Measurements from ENCODE around the gene MBNL1. TPM values are rescaled to one million over a fixed set of nuclear protein-coding genes. Genes with fewer than 3 reads are reported as not detected.
A peak's percentile ranks its signal among the peaks of the same experiment; 100 is the strongest.
"Not testable (repeated sequence)": the region's sequence is repeated elsewhere in the genome, so short reads cannot be mapped to it uniquely, and the experiment has no call there.

MBNL1 gene
- total RNA-seq, 2 donors from 2014 or later, result 1.3 to 4.9 TPM

GRCh38 chr3:152394246-152394645, 125.5 kb downstream of the MBNL1 start:
- H3K4me1 Mint-ChIP-seq, result no peaks in the 10 kb centered on the region
- Histone ChIP-seq H3K4me3 (ENCODE audit: low read length) (no peak overlapping the region), H3K9ac (ENCODE audit: extremely low read depth, low read length, poor library complexity, severe bottlenecking) (no peak overlapping the region), H3K36me3 (ENCODE audit: control insufficient read depth, insufficient read depth, low read length) (no peaks in the 10 kb centered on the region), H3K9me3 (ENCODE audit: control insufficient read depth, low read length) (no peaks in the 10 kb centered on the region), H3K27ac (ENCODE audit: low read depth, low read length) (no peak overlapping the region), H3K4me1 (ENCODE audit: control insufficient read depth, insufficient read depth, low read length) (no peaks in the 10 kb centered on the region), H3K27me3 (ENCODE audit: control insufficient read depth, insufficient read depth, low read length, poor library complexity, severe bottlenecking) (no peaks in the 10 kb centered on the region)
- TF ChIP-seq CTCF (conservative IDR thresholded peaks at IDR 0.05), result no peak
- no peak overlapping the region for H3K27ac Mint-ChIP-seq
- 83 to 97% methylated on average over 1 of the region's 1 CpG for WGBS, 2 experiments (ENCODE audit: insufficient coverage in 1 of 2, insufficient read length in 1 of 2)
- H3K27me3 Mint-ChIP-seq (ENCODE audit: insufficient read depth), result no peaks in the 10 kb centered on the region
- H3K9me3 Mint-ChIP-seq, result no peaks in the 10 kb centered on the region
- no peak for DNase-seq
- H3K36me3 Mint-ChIP-seq (ENCODE audit: low read depth), result no peaks in the 10 kb centered on the region
- H3K4me3 Mint-ChIP-seq, result no peak overlapping the region

DNA sequence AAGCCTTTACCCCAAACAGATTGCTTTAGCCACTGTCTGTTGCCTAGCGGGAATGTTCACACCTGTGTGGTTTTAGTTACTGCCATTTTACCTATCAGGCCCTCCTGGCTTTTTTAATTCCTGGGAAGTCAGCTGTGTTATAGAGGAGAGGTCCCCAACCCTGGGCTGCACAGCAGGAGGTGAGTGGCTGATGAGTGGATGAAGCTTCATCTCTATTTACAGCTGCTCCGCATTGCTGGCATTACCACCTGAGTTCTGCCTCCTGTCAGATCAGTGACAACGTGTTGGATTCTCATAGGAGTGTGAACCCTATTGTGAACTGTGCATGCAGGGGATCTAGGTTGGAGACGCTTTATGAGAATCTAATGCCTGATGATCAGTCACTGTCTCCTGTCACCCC, 127.0 kb downstream of the MBNL1 start:
- Mint-ChIP-seq H3K4me3 (no peak overlapping the region), H3K9me3 (no peaks in the 10 kb centered on the region), H3K27ac (no peak overlapping the region), H3K27me3 (ENCODE audit: insufficient read depth) (no peaks in the 10 kb centered on the region), H3K36me3 (ENCODE audit: low read depth) (no peaks in the 10 kb centered on the region), H3K4me1 (peaks cover 5% of the 10 kb centered on the region)
- H3K27ac ChIP-seq (ENCODE audit: low read depth, low read length), result no peak overlapping the region
- no peaks in the 10 kb centered on the region for H3K36me3 ChIP-seq (ENCODE audit: control insufficient read depth, insufficient read depth, low read length)
- no peak overlapping the region for H3K4me3 ChIP-seq (ENCODE audit: low read length)
- no peak for TF ChIP-seq CTCF (conservative IDR thresholded peaks at IDR 0.05)
- H3K27me3 ChIP-seq (ENCODE audit: control insufficient read depth, insufficient read depth, low read length, poor library complexity, severe bottlenecking), result no peaks in the 10 kb centered on the region
- H3K4me1 ChIP-seq (ENCODE audit: control insufficient read depth, insufficient read depth, low read length), result no peaks in the 10 kb centered on the region
- no peaks in the 10 kb centered on the region for H3K9me3 ChIP-seq (ENCODE audit: control insufficient read depth, low read length)
- peak; percentile 63 for DNase-seq
- 80 to 95% methylated on average over 2 to 4 of the region's 4 CpGs for WGBS, 2 experiments (ENCODE audit: insufficient coverage in 1 of 2, insufficient read length in 1 of 2)
- H3K9ac ChIP-seq (ENCODE audit: extremely low read depth, low read length, poor library complexity, severe bottlenecking), result no peak overlapping the region

- H3K4me3 Mint-ChIP-seq, result no peak overlapping the region
- no peaks in the 10 kb centered on the region for H3K9me3 ChIP-seq (ENCODE audit: control insufficient read depth, low read length)
- no peak overlapping the region for H3K4me3 ChIP-seq (ENCODE audit: low read length)
- H3K4me1 ChIP-seq (ENCODE audit: control insufficient read depth, insufficient read depth, low read length), result no peaks in the 10 kb centered on the region
- no peaks in the 10 kb centered on the region for H3K36me3 Mint-ChIP-seq (ENCODE audit: low read depth)
- no peak overlapping the region for H3K27ac Mint-ChIP-seq
- no peak for DNase-seq
- no peak for TF ChIP-seq CTCF (conservative IDR thresholded peaks at IDR 0.05)
- peaks cover 2% of the 10 kb centered on the region for H3K27me3 Mint-ChIP-seq (ENCODE audit: insufficient read depth)
- no peaks in the 10 kb centered on the region for H3K9me3 Mint-ChIP-seq
- no peaks in the 10 kb centered on the region for H3K27me3 ChIP-seq (ENCODE audit: control insufficient read depth, insufficient read depth, low read length, poor library complexity, severe bottlenecking)
- H3K4me1 Mint-ChIP-seq, result peaks cover 5% of the 10 kb centered on the region
- H3K27ac ChIP-seq (ENCODE audit: low read depth, low read length), result no peak overlapping the region
- H3K36me3 ChIP-seq (ENCODE audit: control insufficient read depth, insufficient read depth, low read length), result no peaks in the 10 kb centered on the region
- H3K9ac ChIP-seq (ENCODE audit: extremely low read depth, low read length, poor library complexity, severe bottlenecking), result no peak overlapping the region
These were observed 128.1 kb downstream of the MBNL1 start for GRCh38 chr3:152396867-152397266.

GRCh38 chr3:152397348-152397747, 128.6 kb downstream of the MBNL1 start:
- WGBS, 2 experiments (ENCODE audit: insufficient coverage in 1 of 2, insufficient read length in 1 of 2), result 100% methylated on average over 1 of the region's 2 CpGs
- H3K4me1 Mint-ChIP-seq; H3K9me3 Mint-ChIP-seq; H3K36me3 ChIP-seq (ENCODE audit: control insufficient read depth, insufficient read depth, low read length); H3K4me3 Mint-ChIP-seq; DNase-seq; H3K27ac Mint-ChIP-seq; H3K27me3 Mint-ChIP-seq (ENCODE audit: insufficient read depth); H3K9me3 ChIP-seq (ENCODE audit: control insufficient read depth, low read length); H3K4me1 ChIP-seq (ENCODE audit: control insufficient read depth, insufficient read depth, low read length); H3K4me3 ChIP-seq (ENCODE audit: low read length); H3K9ac ChIP-seq (ENCODE audit: extremely low read depth, low read length, poor library complexity, severe bottlenecking); H3K27ac ChIP-seq (ENCODE audit: low read depth, low read length); H3K36me3 Mint-ChIP-seq (ENCODE audit: low read depth); H3K27me3 ChIP-seq (ENCODE audit: control insufficient read depth, insufficient read depth, low read length, poor library complexity, severe bottlenecking): not testable (repeated sequence)
